WTC11 (cell line): ENCODE data around the gene ANKLE2. TPM values are rescaled to one million over a fixed set of nuclear protein-coding genes. Genes with fewer than 3 reads are reported as not detected.

Experiments
- AFF4 ChIP-seq: sonication (generic); formaldehyde crosslinking; IDR thresholded peaks from 2 replicates; pipeline ENCODE4 v1.8.1; 2023; ENCODE audit warnings: mild to moderate bottlenecking, missing genetic modification reagents, borderline replicate concordance
- E2F4 ChIP-seq: sonication (generic); formaldehyde crosslinking; IDR thresholded peaks from 2 replicates; pipeline ENCODE4 v1.8.1; 2022; ENCODE audit warnings: low read depth, mild to moderate bottlenecking, moderate library complexity, missing genetic modification reagents, borderline replicate concordance
- ELF4 ChIP-seq: sonication (generic); formaldehyde crosslinking; IDR thresholded peaks from 2 replicates; pipeline ENCODE4 v1.8.1; 2022; ENCODE audit warnings: low read depth, mild to moderate bottlenecking, moderate library complexity, missing genetic modification reagents
- ETV6 ChIP-seq: sonication (generic); formaldehyde crosslinking; IDR thresholded peaks from 2 replicates; pipeline ENCODE4 v1.8.1; 2022; ENCODE audit warnings: mild to moderate bottlenecking, missing genetic modification reagents
- FOXP1 ChIP-seq: sonication (generic); formaldehyde crosslinking; IDR thresholded peaks from 2 replicates; pipeline ENCODE4 v1.8.0; 2022; ENCODE audit warnings: missing genetic modification reagents, mild to moderate bottlenecking, moderate library complexity, borderline replicate concordance
- FOXP4 ChIP-seq: sonication (generic); formaldehyde crosslinking; IDR thresholded peaks from 2 replicates; pipeline ENCODE4 v1.8.0; 2022; ENCODE audit warnings: mild to moderate bottlenecking, missing genetic modification reagents
- GABPB1 ChIP-seq: sonication (generic); formaldehyde crosslinking; IDR thresholded peaks from 2 replicates; pipeline ENCODE4 v1.8.1; 2023; ENCODE audit warnings: mild to moderate bottlenecking, missing genetic modification reagents
- MYBL2 ChIP-seq: sonication (generic); formaldehyde crosslinking; IDR thresholded peaks from 2 replicates; pipeline ENCODE4 v1.8.1; 2023; ENCODE audit warnings: mild to moderate bottlenecking, moderate library complexity, missing genetic modification reagents
- PRDM15 ChIP-seq: sonication (generic); formaldehyde crosslinking; IDR thresholded peaks from 2 replicates; pipeline ENCODE4 v1.8.0; 2022; ENCODE audit warnings: missing genetic modification reagents
- SMAD4 ChIP-seq: sonication (generic); formaldehyde crosslinking; IDR thresholded peaks from 2 replicates; pipeline ENCODE4 v1.8.0; 2022; ENCODE audit warnings: mild to moderate bottlenecking, missing genetic modification reagents
- SOX15 ChIP-seq: fragments of 250-450 bp; sonication (Bioruptor Pico); IDR thresholded peaks from 2 replicates; pipeline ENCODE4 v1.9.0; 2021; ENCODE audit warnings: mild to moderate bottlenecking
- STAT6 ChIP-seq: sonication (generic); formaldehyde crosslinking; conservative IDR thresholded peaks from 2 replicates; pipeline ENCODE4 v1.8.1; 2023; ENCODE audit warnings: mild to moderate bottlenecking, low read depth, missing genetic modification reagents, moderate library complexity
- TEAD4 ChIP-seq: sonication (generic); formaldehyde crosslinking; IDR thresholded peaks from 2 replicates; pipeline ENCODE4 v1.8.0; 2022; ENCODE audit warnings: mild to moderate bottlenecking, missing genetic modification reagents
- ZNF317 ChIP-seq: sonication (generic); formaldehyde crosslinking; IDR thresholded peaks from 2 replicates; pipeline ENCODE4 v1.8.1; 2023; ENCODE audit warnings: low read depth, mild to moderate bottlenecking, moderate library complexity, missing genetic modification reagents, borderline replicate concordance
- ZNF423 ChIP-seq: fragments of 250-450 bp; sonication (Bioruptor Pico); IDR thresholded peaks from 2 replicates; pipeline ENCODE4 v2.1.2; 2022; ENCODE audit warnings: mild to moderate bottlenecking, moderate library complexity
- total RNA-seq: library from RNA; stranded (reverse); gene quantifications from 3 replicates; pipeline ENCODE4 v1.2.3, GENCODE V29; 2021
- TF ChIP-seq, protein P1 (sequence below): fragments of 250-450 bp; sonication (Bioruptor Pico); IDR thresholded peaks from 2 replicates; pipeline ENCODE4 v1.9.0; 2021; ENCODE audit warnings: mild to moderate bottlenecking
- TF ChIP-seq, protein P2 (sequence below): sonication (generic); formaldehyde crosslinking; IDR thresholded peaks from 2 replicates; pipeline ENCODE4 v1.8.1; 2022; ENCODE audit warnings: mild to moderate bottlenecking, moderate library complexity, missing genetic modification reagents

The ANKLE2 gene
- total RNA-seq, 1 experiment from 2014 or later, result 63.8 TPM

GRCh38 chr12:132761921-132762583 lies 420 bp upstream of the ANKLE2 start (continued):
- TF ChIP-seq E2F4 (CRISPR knock-in tag), result no peak
- peak; percentile 56; the same call in 1 of the 2 replicates for TF ChIP-seq FOXP1
- TF ChIP-seq FOXP4 (CRISPR knock-in tag), result 0 out of 2 replicates have a peak, but pooled peaks have one; percentile 16
- TF ChIP-seq ZNF317 (CRISPR knock-in tag), result no peak
- TF ChIP-seq SMAD4 (CRISPR knock-in tag), result no peak
- no peak for TF ChIP-seq ZNF423 (CRISPR knock-in tag)
- no peak for TF ChIP-seq TEAD4 (CRISPR knock-in tag)
- TF ChIP-seq PRDM15 (CRISPR knock-in tag), result no peak
- no peak for TF ChIP-seq ELF4 (CRISPR knock-in tag)
- peak; percentile 21; the same call in 1 of the 2 replicates for TF ChIP-seq ETV6 (CRISPR knock-in tag)
- TF ChIP-seq STAT6, result no peak
- TF ChIP-seq SOX15, result no peak
- TF ChIP-seq, protein P1, sequence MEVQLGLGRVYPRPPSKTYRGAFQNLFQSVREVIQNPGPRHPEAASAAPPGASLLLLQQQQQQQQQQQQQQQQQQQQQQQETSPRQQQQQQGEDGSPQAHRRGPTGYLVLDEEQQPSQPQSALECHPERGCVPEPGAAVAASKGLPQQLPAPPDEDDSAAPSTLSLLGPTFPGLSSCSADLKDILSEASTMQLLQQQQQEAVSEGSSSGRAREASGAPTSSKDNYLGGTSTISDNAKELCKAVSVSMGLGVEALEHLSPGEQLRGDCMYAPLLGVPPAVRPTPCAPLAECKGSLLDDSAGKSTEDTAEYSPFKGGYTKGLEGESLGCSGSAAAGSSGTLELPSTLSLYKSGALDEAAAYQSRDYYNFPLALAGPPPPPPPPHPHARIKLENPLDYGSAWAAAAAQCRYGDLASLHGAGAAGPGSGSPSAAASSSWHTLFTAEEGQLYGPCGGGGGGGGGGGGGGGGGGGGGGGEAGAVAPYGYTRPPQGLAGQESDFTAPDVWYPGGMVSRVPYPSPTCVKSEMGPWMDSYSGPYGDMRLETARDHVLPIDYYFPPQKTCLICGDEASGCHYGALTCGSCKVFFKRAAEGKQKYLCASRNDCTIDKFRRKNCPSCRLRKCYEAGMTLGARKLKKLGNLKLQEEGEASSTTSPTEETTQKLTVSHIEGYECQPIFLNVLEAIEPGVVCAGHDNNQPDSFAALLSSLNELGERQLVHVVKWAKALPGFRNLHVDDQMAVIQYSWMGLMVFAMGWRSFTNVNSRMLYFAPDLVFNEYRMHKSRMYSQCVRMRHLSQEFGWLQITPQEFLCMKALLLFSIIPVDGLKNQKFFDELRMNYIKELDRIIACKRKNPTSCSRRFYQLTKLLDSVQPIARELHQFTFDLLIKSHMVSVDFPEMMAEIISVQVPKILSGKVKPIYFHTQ (CRISPR knock-in tag), result no peak
- TF ChIP-seq GABPB1 (CRISPR knock-in tag), result no peak; the same call in 1 of the 2 replicates
- peak; percentile 53; the same call in 1 of the 2 replicates for TF ChIP-seq MYBL2 (CRISPR knock-in tag)
- no peak for TF ChIP-seq AFF4 (CRISPR knock-in tag)
- TF ChIP-seq, protein P2, sequence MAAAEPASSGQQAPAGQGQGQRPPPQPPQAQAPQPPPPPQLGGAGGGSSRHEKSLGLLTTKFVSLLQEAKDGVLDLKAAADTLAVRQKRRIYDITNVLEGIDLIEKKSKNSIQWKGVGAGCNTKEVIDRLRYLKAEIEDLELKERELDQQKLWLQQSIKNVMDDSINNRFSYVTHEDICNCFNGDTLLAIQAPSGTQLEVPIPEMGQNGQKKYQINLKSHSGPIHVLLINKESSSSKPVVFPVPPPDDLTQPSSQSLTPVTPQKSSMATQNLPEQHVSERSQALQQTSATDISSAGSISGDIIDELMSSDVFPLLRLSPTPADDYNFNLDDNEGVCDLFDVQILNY (CRISPR knock-in tag), result peak; percentile 66; the same call in 1 of the 2 replicates
